SJSA1 (cell line): Measurements from ENCODE around the gene IL21. TPM values are rescaled to one million over a fixed set of nuclear protein-coding genes. Genes with fewer than 3 reads are reported as not detected.
"Not testable (repeated sequence)": the region's sequence is repeated elsewhere in the genome, so short reads cannot be mapped to it uniquely, and the experiment has no call there.

Experiments
- DNase-seq, 2 experiments: peaks; one replicate each; pipeline ENCODE4 v3.0.0-alpha.2; 2015 to 2020; ENCODE audit warnings: low spot score in 2 of 2, low read depth in 1 of 2
- H3K27ac ChIP-seq: fragments of 250-450 bp; sonication (Bioruptor Pico); 2 replicates; pipeline ENCODE4 v1.5.1; 2020; ENCODE audit warnings: mild to moderate bottlenecking, moderate library complexity
- H3K27me3 ChIP-seq: fragments of 250-450 bp; sonication (Bioruptor Pico); replicated peaks from 2 replicates; pipeline ENCODE4 v1.5.1; 2020; ENCODE audit warnings: mild to moderate bottlenecking, moderate library complexity
- H3K36me3 ChIP-seq: fragments of 250-450 bp; sonication (Bioruptor Pico); 2 replicates; pipeline ENCODE4 v1.5.1; 2020; ENCODE audit warnings: mild to moderate bottlenecking
- H3K4me1 ChIP-seq: fragments of 250-450 bp; sonication (Bioruptor Pico); replicated peaks from 2 replicates; pipeline ENCODE4 v1.6.1; 2021; ENCODE audit warnings: mild to moderate bottlenecking
- H3K4me3 ChIP-seq: fragments of 250-450 bp; sonication (Bioruptor Pico); 2 replicates; pipeline ENCODE4 v1.5.1; 2020; ENCODE audit warnings: mild to moderate bottlenecking
- H3K9me3 ChIP-seq: fragments of 250-450 bp; sonication (Bioruptor Pico); replicated peaks from 2 replicates; pipeline ENCODE4 v1.5.1; 2020; ENCODE audit warnings: mild to moderate bottlenecking
- total RNA-seq: library from RNA; depleted of rRNA; stranded (reverse); fragments of >200 nt; shearing (Covaris generic); gene quantifications from 2 replicates; pipeline ENCODE4 v1.2.3, GENCODE V29; 2014; rRNA removed

The IL21 gene
- total RNA-seq, 1 experiment from 2014 or later, result not detected

- H3K9me3 ChIP-seq, result no peaks in the 10 kb centered on the region
- peak in 1 of 2 experiments; percentile 27 for DNase-seq
- no peak overlapping the region for H3K4me3 ChIP-seq
- H3K4me1 ChIP-seq, result no peaks in the 10 kb centered on the region
- H3K27ac ChIP-seq, result no peak overlapping the region
- no peaks in the 10 kb centered on the region for H3K27me3 ChIP-seq
- H3K36me3 ChIP-seq, result no peaks in the 10 kb centered on the region
These were observed 42.8 kb downstream of the IL21 start for GRCh38 chr4:122577808-122578781.

GRCh38 chr4:122577189-122577553, 43.7 kb downstream of the IL21 start:
- no peaks in the 10 kb centered on the region for H3K27me3 ChIP-seq

GRCh38 chr4:122576261-122577188, 44.3 kb downstream of the IL21 start:
- Histone ChIP-seq H3K27me3 (no peaks in the 10 kb centered on the region), H3K4me3 (no peak overlapping the region), H3K36me3 (no peaks in the 10 kb centered on the region), H3K4me1 (no peaks in the 10 kb centered on the region), H3K27ac (no peak overlapping the region), H3K9me3 (no peaks in the 10 kb centered on the region)
- DNase-seq, result peak in 1 of 2 experiments; percentile 33

More at GRCh38 chr4:122577189-122577553, 43.7 kb downstream of the IL21 start:
- Histone ChIP-seq H3K4me1 (no peaks in the 10 kb centered on the region), H3K4me3 (no peak overlapping the region), H3K27ac (no peak overlapping the region), H3K36me3 (no peaks in the 10 kb centered on the region), H3K9me3 (no peaks in the 10 kb centered on the region)
- DNase-seq, result no peak

- not testable (repeated sequence) for H3K9me3 ChIP-seq, H3K27me3 ChIP-seq, H3K27ac ChIP-seq, H3K4me3 ChIP-seq, H3K4me1 ChIP-seq, DNase-seq, H3K36me3 ChIP-seq
These were observed 46.5 kb downstream of the IL21 start for GRCh38 chr4:122574347-122574746.

- DNase-seq, result no peak
- H3K36me3 ChIP-seq, result no peaks in the 10 kb centered on the region
- H3K9me3 ChIP-seq, result no peaks in the 10 kb centered on the region
- H3K27ac ChIP-seq, result no peak overlapping the region
- no peaks in the 10 kb centered on the region for H3K4me1 ChIP-seq
- H3K27me3 ChIP-seq, result no peaks in the 10 kb centered on the region
- H3K4me3 ChIP-seq, result no peak overlapping the region
These were observed 58.4 kb downstream of the IL21 start for GRCh38 chr4:122562449-122562848.

Other genes with a start within 250 kb of the IL21 start
- gene ADAD1, start 242.1 kb downstream of the IL21 start, total RNA-seq, result not detected in 2 replicates
- not detected in 2 replicates for gene IL2, start 164.3 kb downstream of the IL21 start, total RNA-seq
- 2.9 and 3.3 TPM in 2 replicates for gene BBS12, start 111.6 kb upstream of the IL21 start, total RNA-seq
- 34.9 and 42.9 TPM in 2 replicates for gene FGF2, start 205.8 kb upstream of the IL21 start, total RNA-seq